Karpas-422 (cell line): ENCODE measurements around the gene SSX5. TPM values are rescaled to one million over a fixed set of nuclear protein-coding genes. Genes with fewer than 3 reads are reported as not detected.
"Not testable (repeated sequence)": the region's sequence is repeated elsewhere in the genome, so short reads cannot be mapped to it uniquely, and the experiment has no call there.

Experiments used
- DNase-seq: peaks from one replicate; pipeline ENCODE4 v3.0.0-alpha.2; 2015
- H2AFZ ChIP-seq: fragments of 200-600 bp; sonication (generic); 2 replicates; pipeline ENCODE4 v1.6.1; 2014; ENCODE audit warnings: antibody characterized with exemption, low read length, mixed read lengths
- H3K27ac ChIP-seq: fragments of 200-600 bp; sonication (generic); 2 replicates; pipeline ENCODE4 v1.5.1; 2014; ENCODE audit warnings: mild to moderate bottlenecking, low read length, moderate library complexity
- H3K27me3 ChIP-seq: fragments of 200-600 bp; sonication (generic); 2 replicates; pipeline ENCODE4 v1.6.1; 2014; ENCODE audit warnings: low read length, mixed read lengths
- H3K36me3 ChIP-seq: fragments of 200-600 bp; sonication (generic); 2 replicates; pipeline ENCODE4 v1.6.1; 2014; ENCODE audit warnings: low read length, mixed read lengths; ENCODE audit not compliant: insufficient read depth
- H3K4me1 ChIP-seq: fragments of 200-600 bp; sonication (generic); 2 replicates; pipeline ENCODE4 v1.6.1; 2014; ENCODE audit warnings: mild to moderate bottlenecking, low read length, mixed read lengths
- H3K4me2 ChIP-seq: fragments of 200-600 bp; sonication (generic); 2 replicates; pipeline ENCODE4 v1.6.1; 2014; ENCODE audit warnings: low read length, low read depth, mild to moderate bottlenecking; ENCODE audit not compliant: poor library complexity, severe bottlenecking
- H3K4me3 ChIP-seq: fragments of 200-600 bp; sonication (generic); 2 replicates; pipeline ENCODE4 v1.5.1; 2014; ENCODE audit warnings: mild to moderate bottlenecking, antibody characterized with exemption, low read length, mixed read lengths
- H3K79me2 ChIP-seq: fragments of 200-600 bp; sonication (generic); 2 replicates; pipeline ENCODE4 v1.6.1; 2014; ENCODE audit warnings: mild to moderate bottlenecking, low read length, mixed read lengths
- H3K9ac ChIP-seq: fragments of 200-600 bp; sonication (generic); 2 replicates; pipeline ENCODE4 v1.6.0; 2014; ENCODE audit warnings: low read length
- H3K9me2 ChIP-seq: fragments of 200-600 bp; sonication (generic), shearing (Covaris generic); replicated peaks from 2 replicates; pipeline ENCODE4 v1.6.0; 2014; ENCODE audit warnings: mild to moderate bottlenecking, low read length, moderate library complexity; ENCODE audit not compliant: insufficient read depth
- H3K9me3 ChIP-seq: fragments of 300-700, 200-600 bp; sonication (generic); 2 replicates; pipeline ENCODE4 v1.6.1; 2014; ENCODE audit warnings: low read length, mixed read lengths
- H4K20me1 ChIP-seq: fragments of 200-600 bp; sonication (generic); 2 replicates; pipeline ENCODE4 v1.6.1; 2014; ENCODE audit warnings: mild to moderate bottlenecking, antibody characterized with exemption, low read length, low read depth; ENCODE audit not compliant: insufficient read depth
- total RNA-seq: library from RNA; depleted of rRNA; stranded (reverse); fragments of >200 nt; shearing (Covaris generic); gene quantifications from 2 replicates; pipeline ENCODE4 v1.2.3, GENCODE V29; 2014; ENCODE audit warnings: low replicate concordance; rRNA removed

The SSX5 gene, protein sequence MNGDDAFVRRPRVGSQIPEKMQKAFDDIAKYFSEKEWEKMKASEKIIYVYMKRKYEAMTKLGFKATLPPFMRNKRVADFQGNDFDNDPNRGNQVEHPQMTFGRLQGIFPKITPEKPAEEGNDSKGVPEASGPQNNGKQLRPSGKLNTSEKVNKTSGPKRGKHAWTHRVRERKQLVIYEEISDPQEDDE
- total RNA-seq: not detected in 2 replicates

DNA sequence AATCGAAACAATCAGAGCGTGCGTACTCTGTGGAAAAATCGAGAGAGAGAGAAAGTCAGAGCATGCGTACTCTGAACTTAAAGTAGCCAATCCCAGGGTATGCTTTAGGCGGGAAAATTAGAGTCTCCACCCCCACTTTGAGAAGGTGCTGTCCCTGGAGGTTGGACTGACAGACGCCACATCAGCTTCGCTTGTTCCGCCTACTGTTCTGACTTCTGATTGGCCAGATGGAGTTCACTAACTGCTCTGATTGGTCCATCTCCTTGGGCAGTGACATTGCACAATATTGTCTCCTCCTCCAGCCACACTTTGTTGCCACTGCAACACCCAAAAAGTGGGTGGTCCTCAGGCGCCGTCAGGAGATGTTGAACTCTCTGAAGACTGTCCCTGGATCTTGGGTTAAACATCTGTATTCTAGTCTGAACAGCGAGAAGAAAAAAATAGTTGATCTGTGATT is at the start of gene SSX5:
SSX5 (minus strand) TSS at position 51 of the 457 bp plus-strand sequence. CDS start 1,437 bp downstream, outside the sequence.
- Histone ChIP-seq H3K4me3 (no peak within 1 kb of the TSS), H3K27me3 (no peaks in the 10 kb centered on the region)

DNA sequence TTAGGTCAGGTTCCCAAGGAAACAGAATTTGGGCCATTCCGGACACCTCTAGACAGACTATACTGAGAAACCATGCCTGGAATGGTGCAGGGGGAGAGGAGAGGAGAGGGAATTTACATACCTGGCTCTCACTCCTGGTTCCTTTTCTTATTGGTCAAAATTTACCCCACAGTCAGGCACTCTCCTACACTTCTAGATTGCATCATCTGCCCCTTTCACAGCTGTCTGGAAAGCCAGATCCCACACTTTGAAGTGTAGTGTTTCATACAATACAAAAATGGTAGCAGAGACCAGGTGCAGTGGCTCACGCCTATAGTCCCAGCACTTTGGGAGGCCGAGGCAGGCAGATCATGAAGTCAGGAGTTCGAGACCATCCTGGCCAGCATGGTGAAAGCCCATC is 27.6 kb upstream of the SSX5 start:
- H3K27ac ChIP-seq, H3K9me2 ChIP-seq, H3K4me2 ChIP-seq, H3K9ac ChIP-seq, H3K4me3 ChIP-seq, H2AFZ ChIP-seq, H3K4me1 ChIP-seq, H4K20me1 ChIP-seq, H3K36me3 ChIP-seq, H3K27me3 ChIP-seq, DNase-seq, H3K79me2 ChIP-seq, H3K9me3 ChIP-seq: not testable (repeated sequence)

More for the DNA sequence above, at the start of gene SSX5:
- Histone ChIP-seq H2AFZ (no peak within 1 kb of the TSS), H3K27ac (no peak within 1 kb of the TSS), H3K4me1 (no peaks in the 10 kb centered on the region), H3K9me3 (no peaks in the 10 kb centered on the region), H3K9ac (no peak within 1 kb of the TSS), H3K79me2 (no peaks in the 10 kb centered on the region), H3K9me2 (no peaks in the 10 kb centered on the region), H3K36me3 (no peaks in the 10 kb centered on the region), H4K20me1 (no peaks in the 10 kb centered on the region), H3K4me2 (no peak within 1 kb of the TSS)
- DNase-seq: peak; percentile 39

DNA sequence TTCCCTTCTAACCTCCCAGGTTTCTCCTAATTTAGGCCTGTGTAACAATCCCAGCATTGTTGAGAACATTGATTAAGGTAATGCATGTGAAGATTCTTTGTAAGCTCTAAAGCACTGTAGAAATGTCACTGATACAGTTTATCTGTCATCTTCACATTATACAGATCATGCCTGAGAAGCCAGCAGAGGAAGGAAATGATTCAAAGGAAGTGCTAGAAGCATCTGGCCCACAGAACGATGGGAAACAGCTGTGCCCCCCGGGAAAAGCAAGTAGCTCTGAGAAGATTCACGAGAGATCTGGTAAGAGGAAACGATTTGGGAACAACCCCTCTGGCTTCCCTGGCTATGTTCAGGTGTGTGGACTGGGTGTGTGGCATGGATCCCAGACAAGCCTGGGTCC is 17.7 kb upstream of the SSX5 start:
- not testable (repeated sequence) for H3K4me3 ChIP-seq, H4K20me1 ChIP-seq, H3K79me2 ChIP-seq, H2AFZ ChIP-seq, H3K9me2 ChIP-seq, H3K27me3 ChIP-seq, H3K36me3 ChIP-seq, H3K9me3 ChIP-seq, H3K9ac ChIP-seq, DNase-seq, H3K27ac ChIP-seq, H3K4me2 ChIP-seq, H3K4me1 ChIP-seq

DNA sequence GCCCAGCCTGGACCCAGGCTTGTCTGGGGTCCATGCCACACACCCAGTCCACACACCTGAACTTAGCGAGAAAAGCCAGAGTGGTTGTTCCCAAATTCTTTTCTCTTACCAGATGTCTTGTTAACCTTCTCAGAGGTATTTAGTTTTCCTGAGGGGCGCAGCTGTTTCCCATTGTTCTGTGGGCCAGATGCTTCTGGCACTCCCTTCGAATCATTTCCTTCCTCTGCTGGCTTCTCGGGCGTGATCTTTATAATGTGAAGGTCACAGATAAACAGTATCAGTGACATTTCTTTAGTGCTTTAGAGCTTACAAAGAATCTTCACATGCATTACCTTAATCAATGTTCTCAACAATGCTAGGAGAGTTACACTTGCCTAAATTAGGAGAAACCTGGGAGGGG is 6.6 kb downstream of the SSX5 start:
- not testable (repeated sequence) for H4K20me1 ChIP-seq, H3K9me3 ChIP-seq, DNase-seq, H3K27me3 ChIP-seq, H3K9ac ChIP-seq, H3K4me2 ChIP-seq, H3K79me2 ChIP-seq, H3K4me1 ChIP-seq, H3K36me3 ChIP-seq, H2AFZ ChIP-seq, H3K27ac ChIP-seq, H3K4me3 ChIP-seq, H3K9me2 ChIP-seq

DNA sequence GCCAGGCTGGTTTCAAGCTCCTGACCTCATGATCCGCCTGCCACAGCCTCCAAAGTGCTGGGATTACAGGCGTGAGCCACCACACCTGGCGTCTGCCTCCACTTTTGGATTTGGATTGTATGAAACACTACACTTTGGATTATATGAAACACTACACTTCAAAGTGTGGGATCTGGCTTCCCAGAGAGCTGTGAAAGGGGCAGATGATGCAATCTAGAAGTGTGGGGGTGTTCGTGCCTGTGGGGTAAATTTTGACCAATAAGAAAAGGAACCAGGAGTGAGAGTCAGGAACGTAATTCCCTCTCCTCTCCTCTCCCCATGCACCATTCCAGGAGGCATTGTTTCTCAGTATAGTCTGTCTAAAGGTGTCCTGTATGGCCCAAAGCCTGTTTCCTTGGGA is 14.7 kb downstream of the SSX5 start:
- not testable (repeated sequence) for H3K9ac ChIP-seq, H3K4me2 ChIP-seq, H3K4me1 ChIP-seq, H3K9me2 ChIP-seq, H3K27me3 ChIP-seq, H4K20me1 ChIP-seq, H3K36me3 ChIP-seq, H3K4me3 ChIP-seq, H2AFZ ChIP-seq, H3K27ac ChIP-seq, DNase-seq, H3K9me3 ChIP-seq, H3K79me2 ChIP-seq

DNA sequence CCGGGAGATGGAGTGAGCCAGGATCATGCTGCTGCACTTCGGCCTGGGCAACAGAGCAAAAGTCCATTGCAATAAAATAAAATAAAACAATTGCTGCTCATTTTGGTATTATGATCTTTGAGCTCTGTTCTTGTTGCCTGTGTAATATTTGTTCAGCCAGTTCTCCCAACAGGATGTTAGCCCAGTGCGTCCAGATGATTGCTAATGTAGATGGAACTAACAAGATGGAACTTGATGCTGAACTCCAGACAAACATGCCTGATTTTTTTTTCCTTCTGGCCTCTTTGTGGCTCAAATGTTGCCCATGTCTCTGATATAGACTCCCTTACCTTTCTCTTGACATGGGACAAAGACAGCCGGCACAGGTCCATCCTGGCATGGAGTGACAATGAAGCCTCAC is 15.8 kb downstream of the SSX5 start:
- Histone ChIP-seq H3K27me3 (no peaks in the 10 kb centered on the region), H3K4me3 (no peak overlapping the region), H4K20me1 (no peaks in the 10 kb centered on the region), H3K36me3 (no peaks in the 10 kb centered on the region), H2AFZ (no peak overlapping the region), H3K4me2 (no peak overlapping the region), H3K27ac (no peak overlapping the region), H3K9me2 (no peaks in the 10 kb centered on the region), H3K9ac (no peak overlapping the region), H3K9me3 (no peaks in the 10 kb centered on the region), H3K4me1 (no peaks in the 10 kb centered on the region), H3K79me2 (no peaks in the 10 kb centered on the region)
- no peak for DNase-seq

DNA sequence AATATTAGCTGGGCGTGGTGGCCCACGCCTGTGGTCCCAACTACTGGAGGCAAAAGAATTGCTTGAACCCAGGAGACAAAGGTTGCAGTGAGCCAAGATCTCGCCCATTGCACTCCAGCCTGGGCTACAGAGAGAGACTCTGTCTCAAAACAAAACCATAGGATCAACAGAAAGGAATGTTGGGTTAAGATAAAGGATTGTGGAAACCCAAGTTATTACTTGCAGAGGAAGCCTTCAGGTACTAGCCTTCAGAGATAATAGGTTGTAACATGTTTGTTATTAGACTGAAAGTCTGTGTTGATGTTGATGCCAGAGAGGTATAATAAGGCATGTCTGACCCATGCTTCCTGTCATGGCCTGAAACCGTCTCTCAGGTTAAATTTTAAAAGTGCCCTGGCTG is 16.9 kb downstream of the SSX5 start:
- H3K4me3 ChIP-seq: no peak overlapping the region
- no peak overlapping the region for H3K27ac ChIP-seq
- no peaks in the 10 kb centered on the region for H3K36me3 ChIP-seq
- no peak overlapping the region for H3K9ac ChIP-seq
- no peaks in the 10 kb centered on the region for H3K9me3 ChIP-seq
- H3K4me2 ChIP-seq: no peak overlapping the region
- H2AFZ ChIP-seq: no peak overlapping the region
- no peaks in the 10 kb centered on the region for H3K79me2 ChIP-seq
- H3K9me2 ChIP-seq: no peaks in the 10 kb centered on the region
- no peaks in the 10 kb centered on the region for H4K20me1 ChIP-seq
- H3K27me3 ChIP-seq: no peaks in the 10 kb centered on the region
- no peak for DNase-seq
- H3K4me1 ChIP-seq: no peaks in the 10 kb centered on the region

DNA sequence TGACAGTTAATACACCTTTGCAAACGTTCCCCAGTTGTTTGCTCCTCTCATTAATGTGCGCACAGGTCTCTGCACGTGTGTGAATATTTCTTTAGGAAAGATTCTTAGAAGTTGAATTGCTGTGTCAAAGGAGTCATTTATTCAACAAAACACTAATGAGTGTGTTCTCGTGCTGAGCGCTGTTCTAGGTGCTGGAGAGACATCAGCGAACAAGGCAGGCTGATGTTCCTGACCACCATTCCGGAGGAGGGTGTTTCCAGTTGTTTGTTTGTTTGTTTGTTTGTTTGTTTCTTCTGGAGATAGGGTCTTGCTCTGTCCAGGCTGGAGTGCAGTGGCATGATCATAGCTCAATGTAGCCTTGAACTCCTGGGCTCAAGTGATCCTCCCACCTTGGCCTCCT is 30.3 kb downstream of the SSX5 start:
- not testable (repeated sequence) for H2AFZ ChIP-seq, DNase-seq, H3K4me1 ChIP-seq, H3K79me2 ChIP-seq, H3K9me3 ChIP-seq, H3K9me2 ChIP-seq, H3K4me2 ChIP-seq, H3K27me3 ChIP-seq, H3K9ac ChIP-seq, H3K36me3 ChIP-seq, H4K20me1 ChIP-seq, H3K4me3 ChIP-seq, H3K27ac ChIP-seq

DNA sequence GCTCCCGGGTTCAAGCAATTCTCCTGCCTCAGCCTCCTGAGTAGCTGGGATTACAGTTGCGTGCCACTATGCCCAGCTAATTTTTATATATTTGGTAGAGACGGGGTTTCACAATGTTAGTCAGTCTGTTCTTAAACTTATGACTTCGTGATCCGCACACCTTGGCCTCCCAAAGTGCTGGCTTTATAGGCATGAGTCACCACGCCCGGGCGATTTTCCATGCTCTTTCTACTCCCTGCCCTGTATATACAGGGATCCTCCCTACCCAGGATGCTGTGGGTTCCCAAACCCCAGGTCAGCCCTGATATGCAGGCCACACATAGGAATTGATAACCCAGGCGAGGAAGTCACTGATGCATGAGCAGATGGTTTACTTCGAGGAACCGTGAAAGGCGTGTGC is 31.4 kb downstream of the SSX5 start:
- Histone ChIP-seq H3K9me2 (no peaks in the 10 kb centered on the region), H3K9ac (no peak overlapping the region), H2AFZ (no peak overlapping the region), H4K20me1 (no peaks in the 10 kb centered on the region), H3K9me3 (no peaks in the 10 kb centered on the region), H3K27ac (no peak overlapping the region), H3K4me3 (no peak overlapping the region), H3K79me2 (no peaks in the 10 kb centered on the region), H3K27me3 (no peaks in the 10 kb centered on the region), H3K4me1 (no peaks in the 10 kb centered on the region), H3K4me2 (no peak overlapping the region), H3K36me3 (no peaks in the 10 kb centered on the region)
- no peak for DNase-seq
